Measurements from ENCODE around the gene DNAAF3.
"Not testable (repeated sequence)": the region's sequence is repeated elsewhere in the genome, so short reads cannot be mapped to it uniquely, and the experiment has no call there.

The DNAAF3 gene

GRCh38 chr19:55166530-55167268, at the start of gene DNAAF3:
DNAAF3 (minus strand) TSS chr19:55166613; CDS start chr19:55166413, 200 bp downstream.
- DNase-seq (ENCODE audit: low read depth), result peak; percentile 41

- no peak for DNase-seq (ENCODE audit: low read depth)
Observed at GRCh38 chr19:55213547-55213946, 47.1 kb upstream of the DNAAF3 start.

- no peak for DNase-seq (ENCODE audit: low read depth)
Observed at GRCh38 chr19:55212447-55212846, 46.0 kb upstream of the DNAAF3 start.

- DNase-seq (ENCODE audit: low read depth), result no peak
Observed at GRCh38 chr19:55209693-55210472, 43.5 kb upstream of the DNAAF3 start.

- DNase-seq (ENCODE audit: low read depth), result no peak
Observed at GRCh38 chr19:55208880-55209692, 42.7 kb upstream of the DNAAF3 start, which contains the start of gene PTPRH. PTPRH (minus strand) TSS chr19:55209501; CDS start chr19:55209433, 68 bp downstream.

GRCh38 chr19:55206664-55207500, 40.5 kb upstream of the DNAAF3 start:
- no peak for DNase-seq (ENCODE audit: low read depth)

- not testable (repeated sequence) for DNase-seq (ENCODE audit: low read depth)
Observed at GRCh38 chr19:55202199-55202598, 35.8 kb upstream of the DNAAF3 start.

- DNase-seq (ENCODE audit: low read depth), result no peak
Observed at GRCh38 chr19:55199620-55200204, 33.3 kb upstream of the DNAAF3 start.

- no peak for DNase-seq (ENCODE audit: low read depth)
Observed at GRCh38 chr19:55198651-55199050, 32.2 kb upstream of the DNAAF3 start.

GRCh38 chr19:55197528-55197927, 31.1 kb upstream of the DNAAF3 start:
- DNase-seq (ENCODE audit: low read depth), result no peak

- no peak for DNase-seq (ENCODE audit: low read depth)
Observed at GRCh38 chr19:55196803-55197202, 30.4 kb upstream of the DNAAF3 start.

- DNase-seq (ENCODE audit: low read depth), result no peak
Observed at GRCh38 chr19:55193481-55193880, 27.1 kb upstream of the DNAAF3 start.

- DNase-seq (ENCODE audit: low read depth), result no peak
Observed at GRCh38 chr19:55189403-55189835, 23.0 kb upstream of the DNAAF3 start.

GRCh38 chr19:55188625-55189024, 22.2 kb upstream of the DNAAF3 start:
- DNase-seq (ENCODE audit: low read depth), result no peak

GRCh38 chr19:55186080-55186479, 19.7 kb upstream of the DNAAF3 start:
- DNase-seq (ENCODE audit: low read depth), result no peak

- no peak for DNase-seq (ENCODE audit: low read depth)
Observed at GRCh38 chr19:55181740-55182139, 15.3 kb upstream of the DNAAF3 start.

- DNase-seq (ENCODE audit: low read depth), result no peak
Observed at GRCh38 chr19:55179606-55180484, 13.4 kb upstream of the DNAAF3 start, which contains the start of gene SYT5. SYT5 (minus strand) TSS chr19:55180289; CDS start chr19:55179041, 1,248 bp downstream.

GRCh38 chr19:55178781-55179599, 12.6 kb upstream of the DNAAF3 start:
- DNase-seq (ENCODE audit: low read depth), result peak; percentile 94

GRCh38 chr19:55176076-55176475, 9.7 kb upstream of the DNAAF3 start:
- no peak for DNase-seq (ENCODE audit: low read depth)
